Measurements from ENCODE around the gene TPM1. TPM values are rescaled to one million over a fixed set of nuclear protein-coding genes. Genes with fewer than 3 reads are reported as not detected.

Gene TPM1
- total and polyA plus RNA-seq, 2 donors (not counting 1 experiment from before 2014, with no cell fraction given), result 224 to 1,732 TPM

DNA sequence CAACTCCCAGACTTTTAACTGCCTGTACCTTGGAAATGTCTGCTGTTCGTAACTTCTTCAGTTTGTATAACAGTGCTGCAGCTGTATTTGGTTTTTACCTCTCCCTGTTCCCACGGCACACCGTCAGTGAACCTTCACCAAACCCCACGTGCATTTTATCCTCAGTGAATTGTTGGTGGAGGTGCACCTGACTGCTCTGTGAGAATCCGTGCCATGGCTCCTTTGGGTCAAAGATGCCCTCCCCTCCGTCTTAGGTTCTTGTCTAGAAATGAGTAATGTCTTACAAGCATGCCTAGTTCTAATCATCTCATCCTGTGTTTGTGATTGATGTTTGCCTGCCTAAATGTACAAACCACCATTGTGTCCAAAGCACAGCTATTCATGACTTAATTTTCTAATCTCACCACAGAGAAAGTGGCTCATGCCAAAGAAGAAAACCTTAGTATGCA, 28.2 kb downstream of the TPM1 start:
- peaks cover 11% of the 10 kb centered on the region for H3K36me3 ChIP-seq (ENCODE audit: control insufficient read depth, insufficient read depth, low read length)
- H3K9me3 ChIP-seq (ENCODE audit: control insufficient read depth, insufficient read depth, low read depth, low read length), result no peaks in the 10 kb centered on the region
- no peak overlapping the region for H3K27ac ChIP-seq (ENCODE audit: insufficient read depth, low read length)
- no peak overlapping the region for H3K4me3 ChIP-seq (replicated peaks in 1 of 4; ENCODE audit: control extremely low read depth in 1 of 4, insufficient read depth in 1 of 4, low read depth in 3 of 4, low read length in 4 of 4)
- H3K79me2 ChIP-seq (ENCODE audit: control insufficient read depth, insufficient read depth, low read length), result no peaks in the 10 kb centered on the region
- no peak overlapping the region for H3K4me2 ChIP-seq (ENCODE audit: extremely low read depth, insufficient read depth, low read length)
- no peak overlapping the region for H3K9ac ChIP-seq (ENCODE audit: insufficient read depth, low read length)
- H3K27me3 ChIP-seq (ENCODE audit: control insufficient read depth, insufficient read depth, low read length), result no peaks in the 10 kb centered on the region
- TF ChIP-seq EZH2 (IDR thresholded peaks at IDR 0.05; ENCODE audit: low read length, missing control alignments), result no peak
- TF ChIP-seq, protein P1, sequence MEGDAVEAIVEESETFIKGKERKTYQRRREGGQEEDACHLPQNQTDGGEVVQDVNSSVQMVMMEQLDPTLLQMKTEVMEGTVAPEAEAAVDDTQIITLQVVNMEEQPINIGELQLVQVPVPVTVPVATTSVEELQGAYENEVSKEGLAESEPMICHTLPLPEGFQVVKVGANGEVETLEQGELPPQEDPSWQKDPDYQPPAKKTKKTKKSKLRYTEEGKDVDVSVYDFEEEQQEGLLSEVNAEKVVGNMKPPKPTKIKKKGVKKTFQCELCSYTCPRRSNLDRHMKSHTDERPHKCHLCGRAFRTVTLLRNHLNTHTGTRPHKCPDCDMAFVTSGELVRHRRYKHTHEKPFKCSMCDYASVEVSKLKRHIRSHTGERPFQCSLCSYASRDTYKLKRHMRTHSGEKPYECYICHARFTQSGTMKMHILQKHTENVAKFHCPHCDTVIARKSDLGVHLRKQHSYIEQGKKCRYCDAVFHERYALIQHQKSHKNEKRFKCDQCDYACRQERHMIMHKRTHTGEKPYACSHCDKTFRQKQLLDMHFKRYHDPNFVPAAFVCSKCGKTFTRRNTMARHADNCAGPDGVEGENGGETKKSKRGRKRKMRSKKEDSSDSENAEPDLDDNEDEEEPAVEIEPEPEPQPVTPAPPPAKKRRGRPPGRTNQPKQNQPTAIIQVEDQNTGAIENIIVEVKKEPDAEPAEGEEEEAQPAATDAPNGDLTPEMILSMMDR (conservative IDR thresholded peaks at IDR 0.05 in 1 of 2, IDR thresholded peaks at IDR 0.05 in 1 of 2; ENCODE audit: low read depth in 1 of 2, low read length in 2 of 2), result no peak
- H4K20me1 ChIP-seq (ENCODE audit: control insufficient read depth, extremely low read depth, insufficient read depth, low read length), result no peaks in the 10 kb centered on the region
- peak in 1 of 2 donors; percentile 81 for DNase-seq (ENCODE audit: low read depth in 2 of 2)
- H3K4me1 ChIP-seq (ENCODE audit: control insufficient read depth, extremely low read depth, insufficient read depth, low read length), result no peaks in the 10 kb centered on the region
- no peak overlapping the region for H2AFZ ChIP-seq (ENCODE audit: low read length)

DNA sequence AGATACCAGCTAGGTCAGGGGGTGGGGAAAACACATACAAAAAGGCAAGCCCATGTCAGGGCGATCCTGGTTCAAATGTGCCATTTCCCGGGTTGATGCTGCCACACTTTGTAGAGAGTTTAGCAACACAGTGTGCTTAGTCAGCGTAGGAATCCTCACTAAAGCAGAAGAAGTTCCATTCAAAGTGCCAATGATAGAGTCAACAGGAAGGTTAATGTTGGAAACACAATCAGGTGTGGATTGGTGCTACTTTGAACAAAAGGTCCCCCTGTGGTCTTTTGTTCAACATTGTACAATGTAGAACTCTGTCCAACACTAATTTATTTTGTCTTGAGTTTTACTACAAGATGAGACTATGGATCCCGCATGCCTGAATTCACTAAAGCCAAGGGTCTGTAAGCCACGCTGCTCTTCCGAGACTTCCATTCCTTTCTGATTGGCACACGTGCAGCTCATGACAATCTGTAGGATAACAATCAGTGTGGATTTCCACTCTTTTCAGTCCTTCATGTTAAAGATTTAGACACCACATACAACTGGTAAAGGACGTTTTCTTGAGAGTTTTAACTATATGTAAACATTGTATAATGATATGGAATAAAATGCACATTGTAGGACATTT, 28.9 kb downstream of the TPM1 start:
- Histone ChIP-seq H3K9me3 (ENCODE audit: control insufficient read depth, insufficient read depth, low read depth, low read length) (no peaks in the 10 kb centered on the region), H3K36me3 (ENCODE audit: control insufficient read depth, insufficient read depth, low read length) (peaks cover 11% of the 10 kb centered on the region), H4K20me1 (ENCODE audit: control insufficient read depth, extremely low read depth, insufficient read depth, low read length) (no peaks in the 10 kb centered on the region), H3K27me3 (ENCODE audit: control insufficient read depth, insufficient read depth, low read length) (no peaks in the 10 kb centered on the region), H3K79me2 (ENCODE audit: control insufficient read depth, insufficient read depth, low read length) (no peaks in the 10 kb centered on the region), H3K4me3 (replicated peaks in 1 of 4; ENCODE audit: control extremely low read depth in 1 of 4, insufficient read depth in 1 of 4, low read depth in 3 of 4, low read length in 4 of 4) (no peak overlapping the region), H3K4me1 (ENCODE audit: control insufficient read depth, extremely low read depth, insufficient read depth, low read length) (no peaks in the 10 kb centered on the region), H3K27ac (ENCODE audit: insufficient read depth, low read length) (no peak overlapping the region), H3K9ac (ENCODE audit: insufficient read depth, low read length) (no peak overlapping the region), H2AFZ (ENCODE audit: low read length) (no peak overlapping the region), H3K4me2 (ENCODE audit: extremely low read depth, insufficient read depth, low read length) (no peak overlapping the region)
- TF ChIP-seq EZH2 (IDR thresholded peaks at IDR 0.05; ENCODE audit: low read length, missing control alignments), result no peak
- peak in 1 of 2 donors; percentile 16 for DNase-seq (ENCODE audit: low read depth in 2 of 2)

DNA sequence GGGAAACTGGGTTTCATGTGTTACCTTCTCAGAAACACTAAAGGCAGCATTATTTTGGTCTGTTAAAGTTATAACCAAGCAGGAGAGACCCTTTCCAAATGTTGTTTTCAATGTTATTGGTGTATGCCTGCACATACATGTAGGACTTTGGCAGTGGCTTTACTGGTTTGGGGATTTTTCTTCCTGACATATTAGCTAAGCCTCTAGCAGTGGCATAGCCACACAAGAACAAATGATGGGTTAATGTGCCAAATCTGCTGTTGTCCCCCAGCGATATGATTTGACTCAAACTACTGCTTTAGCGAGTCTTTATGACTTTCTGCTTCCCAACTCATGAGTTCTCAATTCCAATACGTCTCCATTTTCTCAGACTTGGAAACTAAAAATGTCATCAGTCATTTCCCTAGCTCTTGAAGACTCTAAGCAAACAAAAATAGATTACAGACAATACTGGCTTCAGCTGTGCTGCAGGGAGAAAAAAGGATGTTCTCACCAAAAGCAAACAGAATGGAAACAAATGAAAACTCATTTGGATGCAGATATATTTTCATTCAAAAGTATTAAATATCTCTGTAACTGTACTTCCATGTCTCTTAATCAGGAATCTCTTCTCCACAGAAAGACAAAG, 29.6 kb downstream of the TPM1 start:
- H2AFZ ChIP-seq (ENCODE audit: low read length), result no peak overlapping the region
- H3K9ac ChIP-seq (ENCODE audit: insufficient read depth, low read length), result no peak overlapping the region
- peak in 1 of 2 donors; percentile 23 for DNase-seq (ENCODE audit: low read depth in 2 of 2)
- no peaks in the 10 kb centered on the region for H3K9me3 ChIP-seq (ENCODE audit: control insufficient read depth, insufficient read depth, low read depth, low read length)
- no peaks in the 10 kb centered on the region for H4K20me1 ChIP-seq (ENCODE audit: control insufficient read depth, extremely low read depth, insufficient read depth, low read length)
- no peak overlapping the region for H3K4me2 ChIP-seq (ENCODE audit: extremely low read depth, insufficient read depth, low read length)
- no peak for TF ChIP-seq EZH2 (IDR thresholded peaks at IDR 0.05; ENCODE audit: low read length, missing control alignments)
- TF ChIP-seq, protein P1 (conservative IDR thresholded peaks at IDR 0.05 in 1 of 2, IDR thresholded peaks at IDR 0.05 in 1 of 2; ENCODE audit: low read depth in 1 of 2, low read length in 2 of 2), result no peak
- H3K36me3 ChIP-seq (ENCODE audit: control insufficient read depth, insufficient read depth, low read length), result peaks cover 11% of the 10 kb centered on the region
- no peak overlapping the region for H3K27ac ChIP-seq (ENCODE audit: insufficient read depth, low read length)
- no peak overlapping the region for H3K4me3 ChIP-seq (replicated peaks in 1 of 4; ENCODE audit: control extremely low read depth in 1 of 4, insufficient read depth in 1 of 4, low read depth in 3 of 4, low read length in 4 of 4)
- no peaks in the 10 kb centered on the region for H3K27me3 ChIP-seq (ENCODE audit: control insufficient read depth, insufficient read depth, low read length)
- H3K79me2 ChIP-seq (ENCODE audit: control insufficient read depth, insufficient read depth, low read length), result no peaks in the 10 kb centered on the region
- no peaks in the 10 kb centered on the region for H3K4me1 ChIP-seq (ENCODE audit: control insufficient read depth, extremely low read depth, insufficient read depth, low read length)
